Renal pelvis (tissue), 4 donors: ENCODE results near the gene SCO2. TPM values are rescaled to one million over a fixed set of nuclear protein-coding genes. Genes with fewer than 3 reads are reported as not detected.

Experiments used
- DNase-seq: peaks from one replicate; pipeline ENCODE4 v3.0.0-alpha.2; 2013
- polyA plus RNA-seq, 3 donors: library from polyadenylated mRNA; unstranded; fragments of 120-200 nt; gene quantifications; one replicate each; pipeline ENCODE4 v1.2.1, GENCODE V29; 2013; ENCODE audit not compliant: insufficient read length in 3 of 3

Gene SCO2
- polyA plus RNA-seq, 3 donors = 5.4 to 6.7 TPM; not detected in 1

GRCh38 chr22:50532824-50533796 is 7.7 kb upstream of the SCO2 start:
- DNase-seq = no peak

GRCh38 chr22:50531962-50532674 is 6.7 kb upstream of the SCO2 start:
- no peak for DNase-seq

GRCh38 chr22:50531546-50531961 is 6.2 kb upstream of the SCO2 start:
- DNase-seq = no peak

GRCh38 chr22:50530877-50531545 is 5.6 kb upstream of the SCO2 start:
- no peak for DNase-seq

GRCh38 chr22:50530580-50530876 is 5.1 kb upstream of the SCO2 start:
- DNase-seq = no peak

GRCh38 chr22:50529897-50530579 is 4.6 kb upstream of the SCO2 start, which contains the start of gene TYMP:
TSS of gene TYMP (minus strand) at chr22:50530012. CDS start at chr22:50529709, 303 bp downstream.
- no peak for DNase-seq

GRCh38 chr22:50529416-50529896 is 4.1 kb upstream of the SCO2 start:
- DNase-seq = no peak

GRCh38 chr22:50528682-50529415 is 3.5 kb upstream of the SCO2 start:
- DNase-seq = no peak

GRCh38 chr22:50527921-50528681 is 2.7 kb upstream of the SCO2 start:
- DNase-seq = no peak

GRCh38 chr22:50526834-50527801 is 1.7 kb upstream of the SCO2 start:
- no peak for DNase-seq

GRCh38 chr22:50526108-50526833 is 873 bp upstream of the SCO2 start:
- peak; percentile 73 for DNase-seq

GRCh38 chr22:50525858-50526107 is 385 bp upstream of the SCO2 start:
- no peak for DNase-seq

- no peak for DNase-seq
Measured at GRCh38 chr22:50524676-50525103, 708 bp downstream of the SCO2 start.

- no peak for DNase-seq
Measured at GRCh38 chr22:50523806-50524675, 1.4 kb downstream of the SCO2 start.

- no peak for DNase-seq
Measured at GRCh38 chr22:50523458-50523805, 2.0 kb downstream of the SCO2 start.

GRCh38 chr22:50522806-50523438 is 2.5 kb downstream of the SCO2 start:
- no peak for DNase-seq

- DNase-seq = no peak
Measured at GRCh38 chr22:50522208-50522805, 3.1 kb downstream of the SCO2 start.
